Right renal cortex interstitium (tissue), 3 donors: ENCODE data around the gene CNOT9. TPM values are rescaled to one million over a fixed set of nuclear protein-coding genes. Genes with fewer than 3 reads are reported as not detected.

Experiments used
- DNase-seq, 3 donors: peaks; one replicate each; pipeline ENCODE4 v3.0.0-alpha.2; 2013; ENCODE audit warnings: low read depth in 3 of 3, low spot score in 2 of 3
- polyA plus RNA-seq, 3 donors: library from polyadenylated mRNA; unstranded; fragments of 120-200 nt; gene quantifications; one replicate each; pipeline ENCODE4 v1.2.1, GENCODE V29; 2013; ENCODE audit not compliant: insufficient read length in 3 of 3

CNOT9 gene
- polyA plus RNA-seq, 3 donors: 44.6 to 50.3 (median 50.0) TPM

DNA sequence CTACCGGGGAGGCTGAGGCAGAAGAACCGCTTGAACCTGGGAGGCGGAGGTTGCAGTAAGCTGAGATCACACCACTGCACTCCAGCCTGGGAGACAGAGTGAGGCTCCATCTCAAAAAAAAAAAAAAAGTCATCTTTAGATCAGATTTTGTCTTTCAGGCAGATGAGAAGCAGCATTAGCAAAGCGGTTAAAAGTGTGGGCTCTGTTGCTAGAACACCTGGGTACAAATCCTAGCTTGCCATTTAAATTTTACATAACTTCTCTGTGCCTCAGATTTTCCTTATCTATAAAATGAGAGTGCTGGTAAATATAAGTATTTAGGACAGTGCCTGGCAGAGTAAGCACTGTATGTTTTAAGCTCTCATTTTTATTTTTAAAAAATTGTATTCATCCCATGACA is 8.2 kb downstream of the CNOT9 start:
- DNase-seq: no peak

DNA sequence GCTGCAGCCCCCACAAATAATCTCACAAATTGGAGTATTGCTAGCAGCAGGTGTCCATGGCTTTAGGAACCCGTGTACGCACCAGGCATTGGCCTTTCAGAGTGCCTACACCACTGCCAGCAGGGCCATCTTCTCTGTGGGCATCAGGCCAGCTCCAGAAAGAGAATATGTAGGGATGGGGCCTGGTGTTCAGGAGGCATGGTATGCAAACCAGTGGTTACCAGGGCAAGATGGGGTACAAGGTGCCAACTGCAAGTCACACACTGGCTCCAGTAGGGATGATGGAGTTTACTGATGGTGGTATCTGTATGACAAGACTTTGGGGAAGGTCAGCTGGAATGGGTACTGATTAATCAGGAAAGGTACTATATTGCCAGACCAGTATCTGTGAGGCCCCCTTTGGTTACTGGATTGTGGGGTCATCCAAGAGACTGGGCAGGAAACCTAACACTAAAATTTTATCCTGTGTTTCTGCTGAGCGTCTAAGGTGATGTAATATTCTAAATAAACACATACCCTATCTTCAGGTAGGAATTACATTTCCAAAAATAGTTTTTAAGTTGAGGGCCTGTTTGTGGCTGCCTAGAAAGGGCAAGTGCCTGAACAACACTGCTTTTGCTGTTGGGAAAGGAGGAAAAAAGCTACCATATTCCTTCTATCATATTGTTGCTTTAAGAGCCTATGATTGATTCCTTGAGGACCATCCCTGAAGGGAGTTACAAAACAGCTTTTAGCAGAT is 9.0 kb downstream of the CNOT9 start:
- DNase-seq: no peak

DNA sequence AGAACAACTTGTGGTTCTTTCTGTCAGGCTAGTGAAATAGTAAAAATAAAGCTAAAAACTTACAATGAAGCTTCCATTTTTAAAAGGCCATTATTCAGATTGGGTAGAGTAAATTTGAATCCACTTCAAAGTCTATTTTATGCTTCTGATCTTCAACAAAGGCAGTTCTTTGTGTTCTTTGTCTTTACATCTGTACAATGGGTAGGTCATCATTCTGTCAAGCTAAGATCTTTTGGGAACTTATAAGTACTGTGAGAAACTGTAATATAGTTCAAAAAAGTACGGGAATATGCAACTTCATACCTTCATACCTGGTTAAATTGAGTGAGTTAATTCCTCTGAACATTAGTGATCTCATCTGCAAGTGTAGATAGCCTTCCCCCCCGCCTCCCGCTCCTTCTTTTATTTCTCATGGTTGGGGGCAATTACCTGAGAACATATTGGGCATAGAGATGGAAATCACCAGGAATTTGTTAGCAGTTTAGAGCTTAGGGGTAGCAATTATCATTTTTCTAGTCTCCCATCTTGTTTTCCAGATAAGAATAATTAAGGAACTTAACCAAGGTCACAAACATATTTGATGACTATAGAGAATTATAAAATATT is 9.7 kb downstream of the CNOT9 start:
- DNase-seq: no peak

DNA sequence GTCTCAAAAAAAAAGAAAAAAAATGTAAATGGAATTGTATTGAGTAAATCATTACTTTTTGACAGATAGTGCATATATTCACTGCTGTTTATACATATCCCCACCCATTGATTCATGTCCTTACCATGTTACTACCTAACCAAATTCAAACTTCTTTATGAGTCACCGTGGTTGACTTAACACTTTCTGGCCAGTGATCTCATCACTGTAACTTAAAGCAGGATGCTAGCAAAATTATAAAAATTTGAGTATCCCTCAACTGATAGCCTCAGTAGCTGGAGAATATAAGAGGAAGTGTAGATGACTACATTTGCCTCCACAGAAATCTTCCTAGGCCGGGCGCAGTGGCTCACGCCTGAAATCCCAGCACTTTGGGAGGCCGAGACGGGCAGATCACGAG is 13.4 kb downstream of the CNOT9 start:
- no peak for DNase-seq

DNA sequence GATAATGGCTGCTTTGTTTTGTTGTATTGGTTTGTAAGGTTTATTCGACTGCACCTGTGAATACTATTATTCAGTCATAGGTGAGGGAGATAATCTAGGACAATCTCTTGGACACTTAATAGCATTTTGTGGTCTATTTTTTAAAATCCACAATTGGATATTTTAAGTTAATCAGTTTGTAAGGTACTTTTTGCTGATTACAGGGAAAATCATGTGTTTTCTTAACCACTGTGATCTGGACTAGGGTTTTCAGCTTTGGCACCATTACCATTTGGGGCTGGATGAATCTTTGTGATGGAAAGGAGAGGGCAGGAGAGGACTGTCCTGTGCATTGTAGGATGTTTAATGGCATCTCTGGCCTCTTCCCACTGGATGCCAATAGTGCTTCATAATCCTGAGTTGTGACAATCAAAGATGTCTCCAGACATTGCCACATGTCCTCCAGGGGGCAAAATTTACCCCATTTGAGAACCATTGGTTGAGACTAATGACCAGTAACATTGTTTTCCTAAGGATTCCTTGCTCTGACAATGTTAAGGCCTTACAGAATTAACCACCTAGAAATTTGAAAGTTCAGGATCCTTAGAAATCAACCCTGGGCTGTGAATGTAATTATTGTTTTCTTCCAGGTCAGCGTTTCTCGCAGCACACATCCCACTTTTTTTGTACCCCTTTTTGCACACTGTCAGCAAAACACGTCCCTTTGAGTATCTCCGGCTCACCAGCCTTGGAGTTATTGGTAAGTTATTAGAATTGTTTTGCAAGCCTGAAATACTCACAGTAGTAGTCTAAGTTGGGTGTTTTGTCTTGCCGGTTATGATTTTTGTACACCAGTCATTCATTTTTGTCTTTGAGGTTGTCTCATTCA is 15.6 kb downstream of the CNOT9 start:
- no peak for DNase-seq

DNA sequence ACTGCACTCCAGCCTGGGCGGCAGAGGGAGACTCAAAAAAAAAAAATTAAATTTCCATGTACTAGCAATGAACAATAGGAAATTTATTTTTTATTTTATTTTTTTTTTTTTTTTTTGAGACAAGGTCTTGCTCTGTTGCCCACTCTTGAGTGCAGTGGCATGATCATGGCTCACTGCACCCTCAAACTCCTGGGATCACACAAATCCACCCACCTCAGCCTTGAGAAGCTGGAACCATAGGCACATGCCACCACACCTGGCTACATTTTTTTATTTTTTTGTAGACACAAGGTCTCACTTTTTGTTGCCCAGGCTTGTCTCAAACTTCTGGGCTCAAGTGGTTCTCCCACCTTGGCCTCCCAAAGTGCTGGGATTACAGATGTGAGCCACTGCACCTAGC is 16.9 kb downstream of the CNOT9 start:
- no peak for DNase-seq

DNA sequence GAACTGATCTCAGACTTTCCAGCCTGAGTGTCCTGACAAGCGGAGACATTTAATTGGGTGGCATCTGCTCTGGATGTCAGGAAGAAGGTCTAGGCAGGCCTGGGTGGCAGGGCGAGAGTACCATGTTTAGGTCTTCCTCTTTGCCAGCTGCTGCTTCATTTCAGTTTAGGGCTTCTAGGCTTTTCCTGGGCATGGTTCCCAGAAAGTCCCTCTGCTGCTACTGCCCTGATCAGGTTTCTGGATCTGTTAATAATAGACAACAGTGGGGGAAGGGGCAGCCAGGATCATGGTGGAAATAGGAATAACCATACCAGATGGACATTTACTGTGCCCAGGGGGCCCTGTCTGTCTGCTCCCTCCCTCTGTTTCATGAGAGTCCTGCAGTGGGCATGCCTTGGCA is 36.8 kb downstream of the CNOT9 start:
- DNase-seq: peak in 1 of 3 donors; percentile 7

DNA sequence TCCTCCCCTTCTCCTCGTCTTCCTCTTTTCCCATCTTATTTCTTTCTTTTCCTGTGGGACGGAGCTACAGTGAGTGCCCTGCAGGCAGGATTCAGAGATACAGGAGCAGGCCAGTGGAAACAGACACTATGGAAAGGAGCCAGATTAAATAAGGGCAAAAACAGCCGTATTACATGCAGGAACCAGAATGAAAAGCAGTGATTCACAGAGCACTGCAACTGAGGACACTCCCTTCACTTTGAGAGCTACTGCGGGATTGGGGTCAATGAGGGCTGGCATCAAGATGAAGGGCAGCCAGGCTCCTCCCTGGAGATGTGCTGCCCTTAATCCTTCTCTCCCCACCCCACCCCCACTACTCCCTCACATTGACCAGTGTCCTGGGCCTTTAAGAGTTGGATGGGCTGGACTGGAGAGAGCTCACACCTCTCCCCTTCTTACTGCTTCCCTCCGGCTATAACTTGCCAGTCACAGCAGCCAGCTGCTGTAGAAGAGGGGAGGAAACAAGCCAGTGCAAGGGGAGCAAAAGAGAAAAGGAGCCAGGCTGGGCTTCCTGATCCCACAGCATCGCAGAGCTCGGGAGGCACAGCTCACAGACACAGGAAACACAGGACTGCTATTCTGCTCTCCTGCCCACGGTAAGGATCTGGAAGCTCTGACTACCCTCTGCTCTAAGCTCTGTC is 38.9 kb downstream of the CNOT9 start, which contains the start of gene PLCD4:
TSS of gene PLCD4 (plus strand) at position 464 of the 680 bp plus-strand sequence. CDS start 7,841 bp downstream, outside the sequence.
- peak in 2 of 3 donors; percentile 19 to 21 for DNase-seq

DNA sequence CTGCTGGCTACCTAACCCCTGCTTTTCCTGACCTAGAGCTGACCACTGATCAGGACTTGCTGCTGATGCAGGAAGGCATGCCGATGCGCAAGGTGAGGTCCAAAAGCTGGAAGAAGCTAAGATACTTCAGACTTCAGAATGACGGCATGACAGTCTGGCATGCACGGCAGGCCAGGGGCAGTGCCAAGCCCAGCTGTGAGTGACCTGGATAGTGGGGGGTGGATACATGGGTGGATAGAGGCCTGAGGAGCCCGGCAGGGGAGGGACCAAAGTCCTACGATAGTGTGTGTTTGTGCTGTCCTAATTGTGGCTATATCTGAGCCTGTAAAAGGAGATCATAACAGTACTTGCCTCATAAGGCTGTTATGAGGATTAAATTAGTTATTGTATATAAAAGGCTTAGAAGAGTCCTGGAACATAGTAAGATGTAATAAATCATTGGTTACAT is 47.3 kb downstream of the CNOT9 start:
- no peak for DNase-seq

DNA sequence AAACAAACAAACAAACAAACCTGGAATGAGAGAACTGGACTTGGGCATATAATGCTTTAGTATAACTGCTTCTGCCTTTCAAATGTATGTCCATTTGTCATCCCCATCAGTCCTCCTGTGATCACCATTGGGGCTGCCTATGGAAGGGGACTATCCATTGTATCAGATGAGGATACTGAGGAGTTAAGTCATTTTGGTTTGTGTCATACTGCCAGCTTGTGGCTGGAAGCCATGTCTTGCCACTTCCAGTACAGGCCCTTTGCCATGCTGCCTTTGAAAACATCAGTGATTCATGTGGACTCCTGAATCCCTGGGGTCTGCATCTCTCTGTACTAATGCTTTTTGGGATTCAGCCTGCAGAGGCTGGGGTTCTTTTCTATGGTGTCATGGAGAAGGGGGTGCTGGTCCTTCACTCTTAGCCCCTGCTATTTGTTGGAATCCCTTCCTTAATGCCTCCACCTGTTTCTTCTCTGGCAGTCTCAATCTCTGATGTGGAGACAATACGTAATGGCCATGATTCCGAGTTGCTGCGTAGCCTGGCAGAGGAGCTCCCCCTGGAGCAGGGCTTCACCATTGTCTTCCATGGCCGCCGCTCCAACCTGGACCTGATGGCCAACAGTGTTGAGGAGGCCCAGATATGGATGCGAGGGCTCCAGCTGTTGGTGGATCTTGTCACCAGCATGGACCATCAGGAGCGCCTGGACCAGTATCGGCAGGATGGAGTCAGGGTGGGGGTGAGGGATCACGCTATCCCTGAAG is 49.6 kb downstream of the CNOT9 start:
- no peak for DNase-seq

DNA sequence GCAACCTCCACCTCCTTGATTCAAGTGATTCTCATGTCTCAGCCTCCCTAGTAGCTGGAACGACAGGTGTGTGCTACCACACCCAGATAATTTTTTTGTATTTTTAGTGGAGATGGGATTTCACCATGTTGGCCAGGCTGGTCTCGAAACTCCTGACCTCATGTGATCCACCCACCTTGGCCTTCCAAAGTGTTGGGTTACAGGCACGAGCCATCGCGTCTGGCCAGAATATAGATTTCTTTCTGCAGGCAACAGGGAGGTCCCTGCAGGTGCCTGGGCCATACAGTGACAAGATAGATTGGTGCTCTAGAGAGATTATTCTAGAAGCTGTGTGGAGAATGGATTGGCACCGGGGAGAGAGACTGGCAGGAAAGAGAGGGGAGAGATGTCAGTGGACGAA is 52.4 kb downstream of the CNOT9 start:
- no peak for DNase-seq

DNA sequence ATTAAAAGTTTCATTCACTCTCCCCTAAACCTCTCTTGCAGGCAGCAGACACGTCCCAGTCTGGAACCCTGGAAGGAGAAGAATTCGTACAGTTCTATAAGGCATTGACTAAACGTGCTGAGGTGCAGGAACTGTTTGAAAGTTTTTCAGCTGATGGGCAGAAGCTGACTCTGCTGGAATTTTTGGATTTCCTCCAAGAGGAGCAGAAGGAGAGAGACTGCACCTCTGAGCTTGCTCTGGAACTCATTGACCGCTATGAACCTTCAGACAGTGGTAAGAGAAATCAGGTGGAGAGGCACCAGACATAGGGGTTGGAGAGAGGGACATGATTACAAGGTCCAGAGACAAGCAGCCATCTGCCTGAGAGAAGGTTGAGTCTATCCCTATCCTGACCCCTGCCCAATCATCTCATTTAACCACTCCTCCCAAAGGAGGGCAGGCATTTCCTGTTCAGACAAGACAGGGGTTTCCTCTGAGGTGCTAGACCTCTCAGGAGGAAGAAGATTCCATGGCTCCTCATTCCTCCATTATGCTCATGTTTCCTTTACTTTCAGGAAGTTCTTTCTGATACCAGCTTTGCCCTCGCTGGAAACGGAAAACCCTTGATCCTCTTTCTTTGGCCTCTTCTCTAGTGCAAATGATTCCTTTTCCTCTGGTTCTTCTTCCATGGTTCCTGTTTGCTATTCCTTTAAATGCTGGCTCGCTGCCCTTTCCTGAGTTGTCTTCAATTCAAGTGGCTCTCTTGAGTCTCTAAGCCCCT is 54.1 kb downstream of the CNOT9 start:
- DNase-seq: no peak

DNA sequence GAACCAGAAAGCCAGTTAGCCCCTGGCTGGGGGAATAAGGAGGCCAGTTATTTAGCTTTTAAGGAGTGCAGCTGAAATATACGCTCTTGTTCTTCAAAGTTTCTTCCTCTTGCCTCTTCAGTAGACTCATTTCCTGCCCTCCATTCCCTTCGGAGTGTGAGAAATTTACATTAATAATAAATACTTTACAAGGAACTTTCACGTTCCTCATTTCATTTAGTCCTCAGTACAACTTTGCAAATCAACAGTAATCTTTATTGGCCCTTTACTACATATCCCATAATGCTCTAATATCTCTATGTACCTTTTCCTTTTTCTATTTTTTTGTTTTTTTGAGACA is 54.7 kb downstream of the CNOT9 start:
- no peak for DNase-seq

DNA sequence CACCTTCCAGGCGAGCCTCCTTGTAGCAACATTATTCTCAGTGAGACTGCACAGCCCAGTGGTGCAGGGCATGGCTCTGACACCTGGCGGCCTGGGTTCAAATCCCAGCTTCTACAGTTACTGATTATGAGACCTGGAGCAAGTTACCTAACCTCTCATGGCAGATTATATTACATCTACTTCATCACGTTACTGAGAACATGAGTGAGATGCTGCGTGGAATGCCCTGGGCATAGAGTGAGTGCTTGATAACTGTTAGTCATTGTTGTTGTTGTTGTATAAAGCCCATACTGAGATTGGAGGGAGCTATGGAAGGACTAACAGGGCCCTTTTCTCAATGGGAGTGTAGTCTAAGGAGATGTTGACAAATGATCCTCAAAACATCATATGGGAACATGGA is 57.7 kb downstream of the CNOT9 start:
- DNase-seq: no peak

DNA sequence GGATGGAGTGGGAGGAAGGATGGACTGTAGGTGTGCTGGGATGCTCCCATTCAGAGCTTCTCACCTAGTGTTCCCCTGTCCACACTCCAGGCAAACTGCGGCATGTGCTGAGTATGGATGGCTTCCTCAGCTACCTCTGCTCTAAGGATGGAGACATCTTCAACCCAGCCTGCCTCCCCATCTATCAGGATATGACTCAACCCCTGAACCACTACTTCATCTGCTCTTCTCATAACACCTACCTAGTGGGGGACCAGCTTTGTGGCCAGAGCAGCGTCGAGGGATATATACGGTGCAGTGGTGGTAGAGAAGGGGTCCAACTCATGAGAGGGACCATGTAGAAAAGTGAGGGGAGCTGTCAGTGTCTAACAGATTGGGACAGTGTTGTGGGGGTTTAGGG is 59.3 kb downstream of the CNOT9 start:
- DNase-seq: no peak

DNA sequence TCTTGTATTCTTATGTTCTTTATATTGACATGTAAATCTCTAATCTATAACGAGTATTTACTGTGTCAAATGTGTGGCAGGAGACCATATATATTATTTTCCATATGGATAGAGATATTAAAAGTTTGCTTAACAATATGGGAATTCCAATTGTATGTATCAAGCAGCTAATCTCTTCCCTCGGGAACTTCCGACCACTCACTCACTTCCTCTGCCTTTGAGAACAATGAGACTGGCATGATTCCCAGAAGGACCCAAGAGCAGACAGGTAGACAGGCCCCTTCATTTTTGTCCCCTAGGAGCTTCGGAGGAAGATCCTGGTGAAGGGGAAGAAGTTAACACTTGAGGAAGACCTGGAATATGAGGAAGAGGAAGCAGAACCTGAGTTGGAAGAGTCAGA is 63.2 kb downstream of the CNOT9 start:
- no peak for DNase-seq

DNA sequence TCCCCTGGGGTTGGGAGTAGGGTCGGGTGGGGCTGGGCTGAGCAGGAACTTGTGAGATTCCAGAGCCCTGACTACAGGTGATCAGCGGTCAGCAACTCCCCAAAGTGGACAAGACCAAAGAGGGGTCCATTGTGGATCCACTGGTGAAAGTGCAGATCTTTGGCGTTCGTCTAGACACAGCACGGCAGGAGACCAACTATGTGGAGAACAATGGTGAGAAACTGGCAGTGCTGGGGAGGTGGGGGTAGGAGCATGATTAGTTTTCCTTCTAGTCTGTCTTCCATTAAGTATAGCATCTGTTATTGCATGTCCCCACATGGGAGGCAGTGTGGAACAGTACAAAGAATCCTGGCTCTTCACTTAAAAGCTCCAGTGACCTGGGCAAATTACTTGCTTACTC is 67.1 kb downstream of the CNOT9 start:
- no peak for DNase-seq

DNA sequence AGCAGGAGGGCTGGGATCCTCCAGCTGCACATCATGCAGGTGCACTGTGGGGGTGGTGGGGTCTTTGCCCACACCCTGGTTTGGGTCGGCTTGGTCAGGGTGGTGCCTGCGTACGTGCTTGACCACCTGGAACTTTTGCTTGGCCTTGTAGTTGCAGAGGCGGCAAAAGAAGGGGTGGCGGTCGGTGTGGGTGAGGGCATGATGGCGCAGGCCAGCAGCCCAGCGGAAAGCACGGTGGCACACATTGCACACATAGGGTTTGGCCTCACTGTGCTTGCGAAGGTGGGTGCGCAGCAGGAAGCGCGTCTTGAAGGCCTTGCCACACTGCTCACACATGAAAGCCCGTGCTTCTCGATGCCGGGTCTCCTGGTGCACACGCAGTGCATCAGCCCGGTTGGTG is 69.7 kb downstream of the CNOT9 start:
- DNase-seq: no peak

DNA sequence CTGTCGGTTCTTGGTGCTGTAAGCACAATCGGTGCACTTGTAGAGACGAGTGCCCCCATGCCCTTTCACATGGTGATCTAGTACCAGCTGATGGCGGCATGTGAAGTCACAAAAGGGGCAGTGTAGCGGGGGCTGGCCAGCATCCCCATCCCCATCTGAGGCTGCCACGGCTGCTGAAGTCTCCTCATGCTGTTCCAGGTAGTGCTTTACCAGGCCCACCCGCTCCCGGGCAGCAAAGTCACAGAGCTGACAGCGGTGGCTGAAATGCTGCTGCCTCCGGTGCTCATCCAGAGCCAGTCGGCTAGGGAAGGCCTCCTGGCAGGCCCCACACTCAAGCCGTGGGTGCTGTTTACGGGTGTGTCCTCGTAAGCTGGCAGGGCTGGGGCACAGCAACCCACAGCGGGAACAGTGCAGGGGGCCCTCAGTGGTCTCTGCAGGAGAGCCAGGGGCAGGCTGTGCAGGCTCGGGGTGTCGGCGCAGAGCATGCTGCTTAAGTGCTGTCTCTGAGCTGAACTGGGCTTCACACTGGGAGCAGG is 73.5 kb downstream of the CNOT9 start:
- DNase-seq: no peak
